Caki2 (cell line): ENCODE data around the gene CCNA2. TPM values are rescaled to one million over a fixed set of nuclear protein-coding genes. Genes with fewer than 3 reads are reported as not detected.

Source experiments
- DNase-seq: peaks from one replicate; pipeline ENCODE4 v3.0.0-alpha.2; 2015; ENCODE audit warnings: low read depth
- in situ Hi-C: cut with HindIII; loops from 2 replicates; pipeline ENCODE4 v1.10.0; 2016; ENCODE audit warnings: low sequenced_read_pairs, low pct_unique_long_range_greater_than_20kb, mixed read lengths
- total RNA-seq: library from RNA; depleted of rRNA; stranded (reverse); fragments of >200 nt; shearing (Covaris generic); gene quantifications from 2 replicates; pipeline ENCODE4 v1.2.3, GENCODE V29; 2014; ENCODE audit warnings: low replicate concordance

The CCNA2 gene
- total RNA-seq, 1 experiment from 2014 or later = 119 TPM

- in situ Hi-C loops = no loop called here
- DNase-seq = no peak
Observed at GRCh38 chr4:121817006-121817405, 6.7 kb downstream of the CCNA2 start.

- in situ Hi-C loops = no loop called here
- no peak for DNase-seq
Observed at GRCh38 chr4:121814756-121815155, 8.9 kb downstream of the CCNA2 start.

- no peak for DNase-seq
- in situ Hi-C loops = no loop called here
Observed at GRCh38 chr4:121811122-121811521, 12.6 kb downstream of the CCNA2 start.

- no peak for DNase-seq
- in situ Hi-C loops = no loop called here
Observed at GRCh38 chr4:121806411-121806810, 17.3 kb downstream of the CCNA2 start.

- in situ Hi-C loops = no loop called here
- no peak for DNase-seq
Observed at GRCh38 chr4:121801715-121802075, 22.0 kb downstream of the CCNA2 start.

GRCh38 chr4:121800961-121801714, 22.5 kb downstream of the CCNA2 start, which contains the start of gene EXOSC9:
EXOSC9 (plus strand) TSS chr4:121801323; CDS start chr4:121801425, 102 bp downstream.
- DNase-seq = peak; percentile 86
- in situ Hi-C loops = no loop called here

GRCh38 chr4:121800638-121800960, 23.1 kb downstream of the CCNA2 start:
- DNase-seq = no peak
- in situ Hi-C loops = no loop called here

- in situ Hi-C loops = no loop called here
Observed at GRCh38 chr4:121799867-121800501, 23.7 kb downstream of the CCNA2 start.

GRCh38 chr4:121799208-121799823, 24.4 kb downstream of the CCNA2 start:
- in situ Hi-C loops = no loop called here
- DNase-seq = no peak

More at GRCh38 chr4:121799867-121800501, 23.7 kb downstream of the CCNA2 start:
- no peak for DNase-seq

- in situ Hi-C loops = no loop called here
Observed at GRCh38 chr4:121796283-121796682, 27.4 kb downstream of the CCNA2 start.

GRCh38 chr4:121794505-121795188, 29.0 kb downstream of the CCNA2 start:
- DNase-seq = no peak
- in situ Hi-C loops = no loop called here

More at GRCh38 chr4:121796283-121796682, 27.4 kb downstream of the CCNA2 start:
- no peak for DNase-seq

- in situ Hi-C loops = no loop called here
- no peak for DNase-seq
Observed at GRCh38 chr4:121792966-121793365, 30.7 kb downstream of the CCNA2 start.

GRCh38 chr4:121791481-121791880, 32.2 kb downstream of the CCNA2 start:
- in situ Hi-C loops = no loop called here
- no peak for DNase-seq

- in situ Hi-C loops = no loop called here
- DNase-seq = no peak
Observed at GRCh38 chr4:121790976-121791375, 32.7 kb downstream of the CCNA2 start.

- in situ Hi-C loops = no loop called here
Observed at GRCh38 chr4:121789960-121790829, 33.5 kb downstream of the CCNA2 start.

GRCh38 chr4:121789455-121789854, 34.2 kb downstream of the CCNA2 start:
- in situ Hi-C loops = no loop called here
- no peak for DNase-seq

More at GRCh38 chr4:121789960-121790829, 33.5 kb downstream of the CCNA2 start:
- DNase-seq = no peak

- in situ Hi-C loops = no loop called here
- no peak for DNase-seq
Observed at GRCh38 chr4:121788896-121789295, 34.8 kb downstream of the CCNA2 start.

- in situ Hi-C loops = no loop called here
- no peak for DNase-seq
Observed at GRCh38 chr4:121786221-121786620, 37.5 kb downstream of the CCNA2 start.
